Stomach (tissue), 4 donors: ENCODE data around the gene RPL4.

Experiments used
- CTCF ChIP-seq, 7 experiments: fragments of 450-650 bp in 4 of 7; fragments of 200-600 bp in 3 of 7; sonication (generic) in 3 of 7; IDR thresholded peaks; one replicate each; pipeline ENCODE4 v1.5.1; 2016 to 2019; ENCODE audit warnings: antibody characterized with exemption in 7 of 7, control low read depth in 2 of 7, mild to moderate bottlenecking in 1 of 7
- EP300 ChIP-seq: sonication (generic); formaldehyde crosslinking; IDR thresholded peaks from one replicate; pipeline ENCODE4 v1.6.1; 2017; ENCODE audit warnings: antibody characterized with exemption
- POLR2A ChIP-seq, 4 donors: fragments of 450-650 bp; IDR thresholded peaks; one replicate each; pipeline ENCODE4 v1.6.1; 2016; ENCODE audit warnings: antibody characterized with exemption in 4 of 4, control low read depth in 2 of 4, mild to moderate bottlenecking in 1 of 4, moderate library complexity in 1 of 4

- TF ChIP-seq POLR2A (IDR thresholded peaks at IDR 0.05) (no peak), CTCF (IDR thresholded peaks at IDR 0.05) (no peak), EP300 (no peak)
Observed at GRCh38 chr15:66472176-66472999, 32.3 kb downstream of the RPL4 start.
